GM23338 (cell line): Measurements from ENCODE around the gene MRFAP1. TPM values are rescaled to one million over a fixed set of nuclear protein-coding genes. Genes with fewer than 3 reads are reported as not detected.

ENCODE experiments used
- ATAC-seq: fragments of 200-7000 bp; cut with Tn5 transposase; 3 replicates; pipeline ENCODE4 v1.9.1; 2020
- DNase-seq: peaks from one replicate; pipeline ENCODE4 v3.0.0-alpha.2; 2015; ENCODE audit warnings: low spot score
- H2AFZ ChIP-seq: fragments of 200-600 bp; sonication (generic); 2 replicates; pipeline ENCODE4 v1.8.0; 2016; ENCODE audit warnings: antibody characterized with exemption, mild to moderate bottlenecking, moderate library complexity
- H3F3A ChIP-seq: fragments of 200-600 bp; sonication (generic); replicated peaks from 2 replicates; pipeline ENCODE4 v1.8.0; 2017; ENCODE audit warnings: antibody characterized with exemption, mixed run types, low read depth
- H3K27ac ChIP-seq: fragments of 200-600 bp; sonication (generic); 2 replicates; pipeline ENCODE4 v1.6.1; 2016; ENCODE audit warnings: low read depth
- H3K27me3 ChIP-seq: fragments of 200-600 bp; sonication (generic); 2 replicates; pipeline ENCODE4 v1.8.0; 2016; ENCODE audit warnings: mild to moderate bottlenecking, mixed run types, moderate library complexity; ENCODE audit not compliant: insufficient read depth
- H3K36me3 ChIP-seq: fragments of 200-600 bp; sonication (generic); 2 replicates; pipeline ENCODE4 v1.8.0; 2016; ENCODE audit warnings: mild to moderate bottlenecking; ENCODE audit not compliant: insufficient read depth
- H3K4me1 ChIP-seq: fragments of 200-600 bp; sonication (generic); 2 replicates; pipeline ENCODE4 v1.8.0; 2016; ENCODE audit warnings: mild to moderate bottlenecking, moderate library complexity; ENCODE audit not compliant: insufficient read depth
- H3K4me2 ChIP-seq: fragments of 200-600 bp; sonication (generic); 2 replicates; pipeline ENCODE4 v1.7.1; 2017; ENCODE audit warnings: mixed run types
- H3K4me3 ChIP-seq: fragments of 200-600 bp; sonication (generic); 2 replicates; pipeline ENCODE4 v1.6.1; 2016; ENCODE audit warnings: mixed run types
- H3K79me2 ChIP-seq: fragments of 200-600 bp; sonication (generic); replicated peaks from 2 replicates; pipeline ENCODE4 v1.8.0; 2017; ENCODE audit warnings: mild to moderate bottlenecking; ENCODE audit not compliant: insufficient read depth
- H3K9me2 ChIP-seq: fragments of 200-600 bp; sonication (generic); 2 replicates; pipeline ENCODE4 v1.8.0; 2017; ENCODE audit not compliant: insufficient read depth
- H4K20me1 ChIP-seq: fragments of 200-600 bp; sonication (generic); replicated peaks from 2 replicates; pipeline ENCODE4 v1.8.0; 2017; ENCODE audit warnings: mild to moderate bottlenecking; ENCODE audit not compliant: insufficient read depth
- H3K27ac Mint-ChIP-seq: 2 replicates; pipeline ENCODE4 v1.8.0; 2020; ENCODE audit warnings: inconsistent platforms, mild to moderate bottlenecking, moderate library complexity, mixed read lengths
- H3K27me3 Mint-ChIP-seq: 3 replicates; pipeline ENCODE4 v1.8.0; 2022; ENCODE audit warnings: low read depth, mild to moderate bottlenecking, moderate library complexity, mixed read lengths, inconsistent platforms; ENCODE audit not compliant: insufficient read depth, poor library complexity
- H3K36me3 Mint-ChIP-seq: 3 replicates; pipeline ENCODE4 v1.8.0; 2021; ENCODE audit warnings: low read depth, mild to moderate bottlenecking, inconsistent platforms, moderate library complexity, mixed read lengths
- H3K4me1 Mint-ChIP-seq: 3 replicates; pipeline ENCODE4 v1.8.0; 2020; ENCODE audit warnings: mild to moderate bottlenecking, inconsistent platforms, mixed read lengths
- H3K4me3 Mint-ChIP-seq: 3 replicates; pipeline ENCODE4 v1.8.0; 2021; ENCODE audit warnings: moderate library complexity, mild to moderate bottlenecking, inconsistent platforms, mixed read lengths
- H3K9me3 Mint-ChIP-seq: 3 replicates; pipeline ENCODE4 v1.8.0; 2020; ENCODE audit warnings: moderate library complexity, mild to moderate bottlenecking, inconsistent platforms, mixed read lengths
- CTCF ChIP-seq, 2 experiments: fragments of 200-600 bp in 1 of 2; sonication (generic) in 1 of 2; conservative IDR thresholded peaks; 2 replicates each; pipeline versions ENCODE4 v1.5.1 to v1.6.1; 2016 to 2017; ENCODE audit warnings: antibody characterized with exemption in 2 of 2, low read depth in 2 of 2, mild to moderate bottlenecking in 2 of 2, moderate library complexity in 1 of 2
- POLR2AphosphoS5 ChIP-seq: IDR thresholded peaks from 2 replicates; pipeline ENCODE4 v1.6.1; 2016; ENCODE audit warnings: antibody characterized with exemption, low read depth
- STAT1 ChIP-seq: IDR thresholded peaks from one replicate; pipeline ENCODE4 v1.6.1; 2016; ENCODE audit warnings: antibody characterized with exemption; ENCODE audit not compliant: unreplicated experiment
- ZNF114 ChIP-seq: fragments of 250-450 bp; sonication (Bioruptor Pico); IDR thresholded peaks from 2 replicates; pipeline ENCODE4 v1.5.0; 2020; ENCODE audit warnings: mild to moderate bottlenecking, moderate library complexity
- ZNF331 ChIP-seq: fragments of 250-450 bp; sonication (Bioruptor Pico); IDR thresholded peaks from 2 replicates; pipeline ENCODE4 v1.5.0; 2020; ENCODE audit warnings: low read depth, mild to moderate bottlenecking, moderate library complexity
- polyA plus RNA-seq: library from polyadenylated mRNA; unstranded; fragments of >200 nt; fragmentation: Nextera tagmentation; extraction: Ambion mirVana; gene quantifications from 2 replicates; pipeline ENCODE4 v1.2.1, GENCODE V29; 2016
- total RNA-seq: library from RNA; depleted of rRNA; stranded (reverse); fragments of >200 nt; shearing (Covaris generic); gene quantifications from 2 replicates; pipeline ENCODE4 v1.2.3, GENCODE V29; 2014
- TF ChIP-seq, protein P1 (sequence below): fragments of 250-450 bp; sonication (Bioruptor Pico); IDR thresholded peaks from 2 replicates; pipeline ENCODE4 v1.5.0; 2020; ENCODE audit warnings: mild to moderate bottlenecking, moderate library complexity

Gene MRFAP1
- total and polyA plus RNA-seq, 2 experiments from 2014 or later, result 154 to 288 TPM

- DNase-seq (no peak), ATAC-seq (no peak)
- H3K9me3 Mint-ChIP-seq, result no peaks in the 10 kb centered on the region; the same call in 2 of the 3 replicates
- H3K4me1 ChIP-seq, result no peaks in the 10 kb centered on the region
- no peak overlapping the region for H2AFZ ChIP-seq
- no peaks in the 10 kb centered on the region for H3K27me3 ChIP-seq
- no peaks in the 10 kb centered on the region for H3K4me1 Mint-ChIP-seq
- TF ChIP-seq, protein P1, sequence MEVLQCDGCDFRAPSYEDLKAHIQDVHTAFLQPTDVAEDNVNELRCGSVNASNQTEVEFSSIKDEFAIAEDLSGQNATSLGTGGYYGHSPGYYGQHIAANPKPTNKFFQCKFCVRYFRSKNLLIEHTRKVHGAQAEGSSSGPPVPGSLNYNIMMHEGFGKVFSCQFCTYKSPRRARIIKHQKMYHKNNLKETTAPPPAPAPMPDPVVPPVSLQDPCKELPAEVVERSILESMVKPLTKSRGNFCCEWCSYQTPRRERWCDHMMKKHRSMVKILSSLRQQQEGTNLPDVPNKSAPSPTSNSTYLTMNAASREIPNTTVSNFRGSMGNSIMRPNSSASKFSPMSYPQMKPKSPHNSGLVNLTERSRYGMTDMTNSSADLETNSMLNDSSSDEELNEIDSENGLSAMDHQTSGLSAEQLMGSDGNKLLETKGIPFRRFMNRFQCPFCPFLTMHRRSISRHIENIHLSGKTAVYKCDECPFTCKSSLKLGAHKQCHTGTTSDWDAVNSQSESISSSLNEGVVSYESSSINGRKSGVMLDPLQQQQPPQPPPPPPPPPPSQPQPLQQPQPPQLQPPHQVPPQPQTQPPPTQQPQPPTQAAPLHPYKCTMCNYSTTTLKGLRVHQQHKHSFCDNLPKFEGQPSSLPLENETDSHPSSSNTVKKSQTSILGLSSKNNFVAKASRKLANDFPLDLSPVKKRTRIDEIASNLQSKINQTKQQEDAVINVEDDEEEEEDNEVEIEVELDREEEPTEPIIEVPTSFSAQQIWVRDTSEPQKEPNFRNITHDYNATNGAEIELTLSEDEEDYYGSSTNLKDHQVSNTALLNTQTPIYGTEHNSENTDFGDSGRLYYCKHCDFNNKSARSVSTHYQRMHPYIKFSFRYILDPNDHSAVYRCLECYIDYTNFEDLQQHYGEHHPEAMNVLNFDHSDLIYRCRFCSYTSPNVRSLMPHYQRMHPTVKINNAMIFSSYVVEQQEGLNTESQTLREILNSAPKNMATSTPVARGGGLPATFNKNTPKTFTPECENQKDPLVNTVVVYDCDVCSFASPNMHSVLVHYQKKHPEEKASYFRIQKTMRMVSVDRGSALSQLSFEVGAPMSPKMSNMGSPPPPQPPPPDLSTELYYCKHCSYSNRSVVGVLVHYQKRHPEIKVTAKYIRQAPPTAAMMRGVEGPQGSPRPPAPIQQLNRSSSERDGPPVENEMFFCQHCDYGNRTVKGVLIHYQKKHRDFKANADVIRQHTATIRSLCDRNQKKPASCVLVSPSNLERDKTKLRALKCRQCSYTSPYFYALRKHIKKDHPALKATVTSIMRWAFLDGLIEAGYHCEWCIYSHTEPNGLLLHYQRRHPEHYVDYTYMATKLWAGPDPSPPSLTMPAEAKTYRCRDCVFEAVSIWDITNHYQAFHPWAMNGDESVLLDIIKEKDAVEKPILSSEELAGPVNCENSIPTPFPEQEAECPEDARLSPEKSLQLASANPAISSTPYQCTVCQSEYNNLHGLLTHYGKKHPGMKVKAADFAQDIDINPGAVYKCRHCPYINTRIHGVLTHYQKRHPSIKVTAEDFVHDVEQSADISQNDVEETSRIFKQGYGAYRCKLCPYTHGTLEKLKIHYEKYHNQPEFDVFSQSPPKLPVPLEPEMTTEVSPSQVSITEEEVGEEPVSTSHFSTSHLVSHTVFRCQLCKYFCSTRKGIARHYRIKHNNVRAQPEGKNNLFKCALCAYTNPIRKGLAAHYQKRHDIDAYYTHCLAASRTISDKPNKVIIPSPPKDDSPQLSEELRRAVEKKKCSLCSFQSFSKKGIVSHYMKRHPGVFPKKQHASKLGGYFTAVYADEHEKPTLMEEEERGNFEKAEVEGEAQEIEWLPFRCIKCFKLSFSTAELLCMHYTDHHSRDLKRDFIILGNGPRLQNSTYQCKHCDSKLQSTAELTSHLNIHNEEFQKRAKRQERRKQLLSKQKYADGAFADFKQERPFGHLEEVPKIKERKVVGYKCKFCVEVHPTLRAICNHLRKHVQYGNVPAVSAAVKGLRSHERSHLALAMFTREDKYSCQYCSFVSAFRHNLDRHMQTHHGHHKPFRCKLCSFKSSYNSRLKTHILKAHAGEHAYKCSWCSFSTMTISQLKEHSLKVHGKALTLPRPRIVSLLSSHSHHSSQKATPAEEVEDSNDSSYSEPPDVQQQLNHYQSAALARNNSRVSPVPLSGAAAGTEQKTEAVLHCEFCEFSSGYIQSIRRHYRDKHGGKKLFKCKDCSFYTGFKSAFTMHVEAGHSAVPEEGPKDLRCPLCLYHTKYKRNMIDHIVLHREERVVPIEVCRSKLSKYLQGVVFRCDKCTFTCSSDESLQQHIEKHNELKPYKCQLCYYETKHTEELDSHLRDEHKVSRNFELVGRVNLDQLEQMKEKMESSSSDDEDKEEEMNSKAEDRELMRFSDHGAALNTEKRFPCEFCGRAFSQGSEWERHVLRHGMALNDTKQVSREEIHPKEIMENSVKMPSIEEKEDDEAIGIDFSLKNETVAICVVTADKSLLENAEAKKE, result no peak
- no peak for TF ChIP-seq ZNF114
- no peak for TF ChIP-seq POLR2AphosphoS5
- no peak for TF ChIP-seq STAT1
- no peak overlapping the region for H3K4me2 ChIP-seq
- H3K27ac ChIP-seq, result no peak overlapping the region
- H3K4me3 ChIP-seq, result no peak overlapping the region
- H3K9me2 ChIP-seq, result no peaks in the 10 kb centered on the region
- H3K36me3 ChIP-seq, result no peaks in the 10 kb centered on the region
- no peaks in the 10 kb centered on the region for H3K79me2 ChIP-seq
- no peaks in the 10 kb centered on the region for H3K36me3 Mint-ChIP-seq
- H3K27ac Mint-ChIP-seq, result no peak overlapping the region
- H3F3A ChIP-seq, result no peaks in the 10 kb centered on the region
- H4K20me1 ChIP-seq, result no peaks in the 10 kb centered on the region
- H3K27me3 Mint-ChIP-seq, result peaks cover 9% of the 10 kb centered on the region
- no peak overlapping the region for H3K4me3 Mint-ChIP-seq
These were observed 47.5 kb upstream of the MRFAP1 start for GRCh38 chr4:6592804-6593563.

GRCh38 chr4:6594341-6594740 is 46.1 kb upstream of the MRFAP1 start:
- Mint-ChIP-seq H3K36me3 (no peaks in the 10 kb centered on the region), H3K9me3 (no peaks in the 10 kb centered on the region; the same call in 2 of the 3 replicates), H3K27ac (no peak overlapping the region), H3K4me3 (no peak overlapping the region), H3K27me3 (peaks cover 9% of the 10 kb centered on the region), H3K4me1 (no peaks in the 10 kb centered on the region)
- no peaks in the 10 kb centered on the region for H3K27me3 ChIP-seq
- no peak overlapping the region for H3K27ac ChIP-seq
- ATAC-seq (no peak), DNase-seq (no peak)
- H3K36me3 ChIP-seq, result no peaks in the 10 kb centered on the region
- no peaks in the 10 kb centered on the region for H3F3A ChIP-seq
- no peaks in the 10 kb centered on the region for H3K79me2 ChIP-seq
- no peak overlapping the region for H3K4me2 ChIP-seq
- no peaks in the 10 kb centered on the region for H3K9me2 ChIP-seq
- H3K4me1 ChIP-seq, result no peaks in the 10 kb centered on the region
- H2AFZ ChIP-seq, result no peak overlapping the region
- no peaks in the 10 kb centered on the region for H4K20me1 ChIP-seq
- H3K4me3 ChIP-seq, result no peak overlapping the region
- TF ChIP-seq CTCF (conservative IDR thresholded peaks at IDR 0.05; ENCODE audit: low read depth in 2 of 2), result no peak
- no peak for TF ChIP-seq ZNF331 (CRISPR knock-in tag)
